GM11168 (cell line): ENCODE results near the gene NUBPL.
"Not testable (repeated sequence)": the region's sequence is repeated elsewhere in the genome, so short reads cannot be mapped to it uniquely, and the experiment has no call there.

ENCODE experiments used
- in situ Hi-C: fragments of 300-500 bp; cut with MboI; formaldehyde crosslinking; loops from one replicate; pipeline ENCODE4 v1.12.0; 2022; ENCODE audit warnings: low sequenced_read_pairs; ENCODE audit not compliant: unreplicated experiment

NUBPL gene

GRCh38 chr14:31785574-31785973 lies 224.4 kb downstream of the NUBPL start:
- in situ Hi-C loops, result no loop called here

- in situ Hi-C loops, result no loop called here
These were observed 226.2 kb downstream of the NUBPL start for GRCh38 chr14:31787377-31787776.

GRCh38 chr14:31788340-31788739 lies 227.1 kb downstream of the NUBPL start:
- in situ Hi-C loops, result no loop called here

- in situ Hi-C loops, result no loop called here
These were observed 231.5 kb downstream of the NUBPL start for GRCh38 chr14:31792726-31793125.

- in situ Hi-C loops, result not testable (repeated sequence)
These were observed 236.7 kb downstream of the NUBPL start for GRCh38 chr14:31797946-31798345.

GRCh38 chr14:31802838-31803237 lies 241.6 kb downstream of the NUBPL start:
- in situ Hi-C loops, result no loop called here

- in situ Hi-C loops, result no loop called here
These were observed 245.0 kb downstream of the NUBPL start for GRCh38 chr14:31806249-31806648.

- in situ Hi-C loops, result not testable (repeated sequence)
These were observed 250.8 kb downstream of the NUBPL start for GRCh38 chr14:31811693-31812628.

- in situ Hi-C loops, result not testable (repeated sequence)
These were observed 252.7 kb downstream of the NUBPL start for GRCh38 chr14:31813724-31814490.

- in situ Hi-C loops, result no loop called here
These were observed 258.1 kb downstream of the NUBPL start for GRCh38 chr14:31819281-31819680.

- in situ Hi-C loops, result no loop called here
These were observed 264.3 kb downstream of the NUBPL start for GRCh38 chr14:31825459-31825858.

- in situ Hi-C loops, result no loop called here
These were observed 266.1 kb downstream of the NUBPL start for GRCh38 chr14:31827325-31827724.

- in situ Hi-C loops, result no loop called here
These were observed 268.0 kb downstream of the NUBPL start for GRCh38 chr14:31828946-31829868.

- in situ Hi-C loops, result no loop called here
These were observed 273.4 kb downstream of the NUBPL start for GRCh38 chr14:31834616-31835015.

- in situ Hi-C loops, result no loop called here
These were observed 273.8 kb downstream of the NUBPL start for GRCh38 chr14:31835049-31835448.

GRCh38 chr14:31837031-31837430 lies 275.8 kb downstream of the NUBPL start:
- in situ Hi-C loops, result no loop called here

GRCh38 chr14:31842899-31843298 lies 281.7 kb downstream of the NUBPL start:
- in situ Hi-C loops, result no loop called here

GRCh38 chr14:31843361-31844091 lies 282.3 kb downstream of the NUBPL start:
- in situ Hi-C loops, result no loop called here

GRCh38 chr14:31854508-31855075 lies 293.4 kb downstream of the NUBPL start:
- in situ Hi-C loops, result no loop called here
